Thyroid gland (tissue), 4 donors: ENCODE measurements around the gene TANGO2. TPM values are rescaled to one million over a fixed set of nuclear protein-coding genes. Genes with fewer than 3 reads are reported as not detected.
A peak's percentile ranks its signal among the peaks of the same experiment; 100 is the strongest.

Experiments used
- DNase-seq, 2 donors: peaks; one replicate each; pipeline ENCODE4 v3.0.0-alpha.2; 2019
- H3K27ac ChIP-seq, 3 donors: fragments of 200-600 bp; sonication (generic); 1 replicate in 2 of 3; 2 replicates in 1 of 3; pipeline ENCODE4 v1.5.1; 2016 to 2019; ENCODE audit warnings: mild to moderate bottlenecking in 1 of 3, moderate library complexity in 1 of 3
- H3K27me3 ChIP-seq: fragments of 200-600 bp; sonication (generic); one replicate; pipeline ENCODE4 v1.5.1; 2019
- H3K36me3 ChIP-seq, 2 donors: fragments of 200-600 bp; sonication (generic); one replicate each; pipeline ENCODE4 v1.5.1; 2016 to 2019
- H3K4me1 ChIP-seq, 2 donors: fragments of 200-600 bp; sonication (generic); one replicate each; pipeline ENCODE4 v1.5.1; 2017 to 2019
- H3K4me3 ChIP-seq, 3 donors: fragments of 200-600 bp; sonication (generic); replicated peaks in 1 of 3; 1 replicate in 2 of 3; 2 replicates in 1 of 3; pipeline ENCODE4 v1.5.1; 2016; ENCODE audit warnings: mild to moderate bottlenecking in 1 of 3
- H3K9me3 ChIP-seq: fragments of 200-600 bp; sonication (generic); one replicate; pipeline ENCODE4 v1.5.1; 2017
- POLR2A ChIP-seq, 2 donors: fragments of 450-650 bp; IDR thresholded peaks; one replicate each; pipeline ENCODE4 v1.6.1; 2017; ENCODE audit warnings: antibody characterized with exemption in 2 of 2, mild to moderate bottlenecking in 2 of 2, moderate library complexity in 1 of 2
- WGBS, 2 donors: methylation state at CpG; one replicate each; pipeline ENCODE4 v1.1.5; 2017; 5-methylcytosine and 5-hydroxymethylcytosine counted together
- intact Hi-C: fragments of 100-400 bp; cut with DNase I; formaldehyde crosslinking; loops from one replicate; pipeline ENCODE4 v1.15.1; 2023
- microRNA counts, 2 donors: library from miRNA; unstranded; fragments of <30 nt; microRNA quantifications; one replicate each; lab custom pipeline; 2016 to 2017
- microRNA-seq: library from miRNA; unstranded; fragments of <30 nt; microRNA quantifications from one replicate; pipeline ENCODE4, GENCODE V29; 2016
- small RNA-seq: library from RNA; depleted of rRNA; stranded (forward); fragments of <200 nt; gene quantifications from one replicate; pipeline ENCODE3, GENCODE V24; 2016
- total RNA-seq, 4 donors: library from RNA; depleted of rRNA; stranded (reverse); fragments of >200 nt; gene quantifications; one replicate each; pipeline ENCODE4 v1.2.3, GENCODE V29; 2016
- TF ChIP-seq, protein P1 (sequence below), 6 experiments: fragments of 200-600 bp in 3 of 6; fragments of 450-650 bp in 3 of 6; sonication (generic) in 3 of 6; IDR thresholded peaks; one replicate each; pipeline ENCODE4 v1.5.1; 2016 to 2019; ENCODE audit warnings: antibody characterized with exemption in 6 of 6, mild to moderate bottlenecking in 2 of 6, inconsistent platforms in 1 of 6, moderate library complexity in 1 of 6

The TANGO2 gene
- total RNA-seq, 4 donors from 2014 or later, result 50.3 to 82.7 (median 65.2) TPM

- TF ChIP-seq, protein P1, sequence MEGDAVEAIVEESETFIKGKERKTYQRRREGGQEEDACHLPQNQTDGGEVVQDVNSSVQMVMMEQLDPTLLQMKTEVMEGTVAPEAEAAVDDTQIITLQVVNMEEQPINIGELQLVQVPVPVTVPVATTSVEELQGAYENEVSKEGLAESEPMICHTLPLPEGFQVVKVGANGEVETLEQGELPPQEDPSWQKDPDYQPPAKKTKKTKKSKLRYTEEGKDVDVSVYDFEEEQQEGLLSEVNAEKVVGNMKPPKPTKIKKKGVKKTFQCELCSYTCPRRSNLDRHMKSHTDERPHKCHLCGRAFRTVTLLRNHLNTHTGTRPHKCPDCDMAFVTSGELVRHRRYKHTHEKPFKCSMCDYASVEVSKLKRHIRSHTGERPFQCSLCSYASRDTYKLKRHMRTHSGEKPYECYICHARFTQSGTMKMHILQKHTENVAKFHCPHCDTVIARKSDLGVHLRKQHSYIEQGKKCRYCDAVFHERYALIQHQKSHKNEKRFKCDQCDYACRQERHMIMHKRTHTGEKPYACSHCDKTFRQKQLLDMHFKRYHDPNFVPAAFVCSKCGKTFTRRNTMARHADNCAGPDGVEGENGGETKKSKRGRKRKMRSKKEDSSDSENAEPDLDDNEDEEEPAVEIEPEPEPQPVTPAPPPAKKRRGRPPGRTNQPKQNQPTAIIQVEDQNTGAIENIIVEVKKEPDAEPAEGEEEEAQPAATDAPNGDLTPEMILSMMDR (IDR thresholded peaks at IDR 0.05), result no peak
- TF ChIP-seq POLR2A (IDR thresholded peaks at IDR 0.05), result no peak
- intact Hi-C loops, result loop anchor here (10.0 kb wide), 1 partner anchor 90 kb away; the partner anchor contains the start of gene TANGO2
- no peaks in the 10 kb centered on the region for H3K9me3 ChIP-seq
- no peak for DNase-seq
- peaks cover 11 to 17% of the 10 kb centered on the region in 2 donors for H3K4me1 ChIP-seq
- WGBS, 2 donors, result 92% methylated on average over 34 of the region's 36 CpGs
- no peak overlapping the region for H3K27ac ChIP-seq
- H3K36me3 ChIP-seq, result peaks cover 26 to 42% of the 10 kb centered on the region in 2 donors
- no peak overlapping the region for H3K4me3 ChIP-seq
- H3K27me3 ChIP-seq, result no peaks in the 10 kb centered on the region
These were observed 93.9 kb downstream of the TANGO2 start for GRCh38 chr22:20114506-20115475.

GRCh38 chr22:20115691-20116375, 94.9 kb downstream of the TANGO2 start, which contains the start of gene RANBP1:
TSS of gene RANBP1 (plus strand) at chr22:20116104. CDS start at chr22:20116185, 81 bp downstream.
- 76 to 77% methylated on average over 20 to 22 of the region's 30 CpGs for WGBS, 2 donors
- Histone ChIP-seq H3K27ac (peak within 1 kb of the TSS; percentile 73 to 85 (median 77)), H3K27me3 (no peaks in the 10 kb centered on the region), H3K4me1 (peaks cover 11 to 17% of the 10 kb centered on the region in 2 donors), H3K4me3 (peak within 1 kb of the TSS; percentile 62 to 73 (median 69)), H3K9me3 (no peaks in the 10 kb centered on the region), H3K36me3 (peaks cover 26 to 42% of the 10 kb centered on the region in 2 donors)
- DNase-seq, result no peak
- TF ChIP-seq POLR2A (IDR thresholded peaks at IDR 0.05), result no peak
- TF ChIP-seq, protein P1 (IDR thresholded peaks at IDR 0.05), result no peak
- intact Hi-C loops, result loop anchor here (10.0 kb wide), 1 partner anchor 91 kb away; the partner anchor contains the start of gene TANGO2

GRCh38 chr22:20116376-20116950, 95.6 kb downstream of the TANGO2 start:
- Histone ChIP-seq H3K27me3 (no peaks in the 10 kb centered on the region), H3K9me3 (no peaks in the 10 kb centered on the region), H3K4me3 (peak overlapping the region; percentile 62 to 73 (median 69)), H3K27ac (peak overlapping the region; percentile 73 to 85 (median 77)), H3K36me3 (peaks cover 26 to 46% of the 10 kb centered on the region in 2 donors), H3K4me1 (peaks cover 11 to 17% of the 10 kb centered on the region in 2 donors)
- intact Hi-C loops, result loop anchor here (10.0 kb wide), 1 partner anchor 92 kb away; the partner anchor contains the start of gene TANGO2
- DNase-seq, result no peak
- TF ChIP-seq, protein P1 (IDR thresholded peaks at IDR 0.05), result no peak
- no peak for TF ChIP-seq POLR2A (IDR thresholded peaks at IDR 0.05)
- WGBS, 2 donors, result 4 to 10% methylated on average over 19 to 26 of the region's 27 CpGs

MicroRNAs within 50 kb of the gene (microRNA counts, 767-probe panel; counts per million panel counts)
- microRNA hsa-miR-1306-3p (lab: Ali Mortazavi, UCI) (0 counts per million in 2 donors), microRNA hsa-miR-185-5p (lab: Ali Mortazavi, UCI) (2,869 to 5,124 counts per million in 2 donors)

Small RNA genes lying within 50 kb of the gene (microRNA-seq; reads per million reads assigned to microRNA genes)
- 696 reads per million, percentile 74 among the genes with 10 or more reads in this experiment for gene MIR185
- gene MIR6816, result not detected

Small RNA genes lying within 50 kb of the gene (small RNA-seq; reads per million reads assigned to genes)
- gene MIR185, result 0.38 reads per million
- not detected for gene MIR6816
- gene RF00017, result not detected

Other genes with a start within 250 kb of the TANGO2 start
- gene GNB1L, start 166.2 kb upstream of the TANGO2 start, total RNA-seq, result 1 to 10 TPM; 1.8 to 5.1 (median 4.5) TPM
- 10 to 100 TPM; 18.1 to 26.4 (median 23.7) TPM for gene RTL10, start 166.2 kb upstream of the TANGO2 start, total RNA-seq
- 100 to 1,000 TPM in 3 of 4 donors, 10 to 100 TPM in 1; 92.6 to 216 (median 138) TPM for gene COMT, start 79.3 kb upstream of the TANGO2 start, total RNA-seq
- gene TXNRD2, start 79.3 kb upstream of the TANGO2 start, total RNA-seq, result 10 to 100 TPM; 19.5 to 34.5 (median 25.6) TPM
- gene ARVCF, start 4.3 kb upstream of the TANGO2 start, total RNA-seq, result 100 to 1,000 TPM in 3 of 4 donors, 10 to 100 TPM in 1; 34.5 to 123 (median 111) TPM
- 10 to 100 TPM; 28.9 to 48.8 (median 31.5) TPM for gene DGCR8, start 59.1 kb downstream of the TANGO2 start, total RNA-seq
- 100 to 1,000 TPM; 125 to 232 (median 173) TPM for gene RANBP1, start 95.0 kb downstream of the TANGO2 start, total RNA-seq
- 10 to 100 TPM; 36.9 to 65.5 (median 53.3) TPM for gene TRMT2A, start 96.1 kb downstream of the TANGO2 start, total RNA-seq
- 10 to 100 TPM; 13.4 to 22.4 (median 18.9) TPM for gene ZDHHC8, start 110.7 kb downstream of the TANGO2 start, total RNA-seq
- 1 to 10 TPM in 1 of 4 donors, under 1 TPM in 1, not detected in 2; 0.39 to 2.1 TPM for gene CCDC188, start 129.9 kb downstream of the TANGO2 start, total RNA-seq
- gene RTN4R, start 247.2 kb downstream of the TANGO2 start, total RNA-seq, result 1 to 10 TPM; 4.0 to 8.6 (median 5.9) TPM